GM18873 (cell line): ENCODE measurements around the gene AKAP6.

ENCODE experiments used
- ATAC-seq: cut with Tn5 transposase; IDR thresholded peaks from one replicate; pipeline ENCODE4 v1.9.1; 2021; ENCODE audit warnings: mild to moderate bottlenecking, moderate library complexity, moderate number of reproducible peaks; ENCODE audit not compliant: unreplicated experiment, low FRiP score

The AKAP6 gene

GRCh38 chr14:32331206-32331605 is 2.1 kb downstream of the AKAP6 start:
- ATAC-seq = no peak

GRCh38 chr14:32332415-32333316 is 3.6 kb downstream of the AKAP6 start:
- ATAC-seq = no peak

GRCh38 chr14:32336702-32337101 is 7.6 kb downstream of the AKAP6 start:
- no peak for ATAC-seq

- ATAC-seq = no peak
These were observed 8.7 kb downstream of the AKAP6 start for GRCh38 chr14:32337759-32338158.

- no peak for ATAC-seq
These were observed 10.1 kb downstream of the AKAP6 start for GRCh38 chr14:32339188-32339587.

DNA sequence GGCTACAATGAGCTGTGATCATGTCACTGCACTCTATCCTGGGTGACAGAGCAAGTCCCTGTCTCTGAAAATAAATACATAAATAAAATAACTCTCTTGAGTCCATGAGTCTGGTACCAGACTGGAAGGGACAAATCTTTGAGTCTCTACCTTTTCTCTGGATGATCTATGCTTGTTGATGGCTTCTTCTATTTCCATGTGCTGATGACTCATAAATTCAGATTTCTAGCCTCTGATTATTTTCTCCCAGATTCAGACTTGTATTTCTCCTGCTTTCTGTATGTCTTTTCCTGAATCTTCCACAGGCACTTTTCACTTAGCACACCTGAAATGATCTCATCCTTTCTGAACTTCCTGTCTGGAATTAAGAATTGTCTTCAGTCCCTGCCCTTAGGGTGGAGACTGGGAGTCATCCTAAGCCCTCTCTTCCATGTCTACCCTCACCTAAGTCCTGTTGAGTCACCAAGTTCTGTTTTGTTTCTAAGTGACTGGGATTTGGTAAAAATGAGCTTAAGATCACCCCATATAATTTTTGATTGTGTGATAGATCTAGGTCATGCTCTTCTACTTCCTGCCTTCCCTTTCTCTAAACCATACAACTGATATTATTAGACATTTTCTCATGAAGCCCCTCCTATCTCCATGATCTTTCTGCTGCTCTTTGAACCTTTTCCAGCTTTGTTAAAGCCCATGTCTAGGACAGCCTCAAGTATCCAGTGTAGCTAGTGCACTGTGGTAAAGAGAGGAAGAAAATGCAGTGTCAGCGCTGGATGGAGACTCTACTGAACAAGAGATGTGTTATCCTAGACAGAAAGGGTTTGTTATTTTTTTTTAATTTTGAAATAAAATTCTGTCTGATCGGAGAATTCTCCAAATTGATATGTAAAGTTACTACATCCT is 13.1 kb downstream of the AKAP6 start:
- no peak for ATAC-seq

GRCh38 chr14:32342847-32343194 is 13.7 kb downstream of the AKAP6 start:
- no peak for ATAC-seq

GRCh38 chr14:32343926-32344430 is 14.9 kb downstream of the AKAP6 start:
- no peak for ATAC-seq

DNA sequence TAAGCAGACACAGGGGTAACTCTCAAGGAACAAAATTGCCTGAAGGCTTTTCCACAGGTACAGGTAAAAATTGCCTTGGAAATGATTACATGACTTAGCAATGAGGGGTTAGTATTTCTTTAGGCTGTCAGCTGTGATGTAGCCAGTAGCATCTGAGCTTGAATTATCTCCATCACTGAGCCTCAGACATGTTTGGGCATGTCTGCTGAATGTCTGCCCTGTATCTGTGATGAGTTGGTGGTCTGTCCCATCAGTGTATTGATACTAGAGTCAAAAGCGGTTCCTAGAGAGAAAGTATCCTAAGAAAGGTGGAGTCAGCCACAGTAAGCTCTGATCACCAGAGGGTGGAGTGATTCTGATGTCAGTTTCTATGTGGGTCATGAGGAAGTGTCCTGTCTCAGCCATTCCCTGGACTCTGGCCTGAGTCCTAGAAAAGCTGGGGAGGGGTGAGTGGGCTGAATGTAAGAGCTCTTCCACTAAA is 16.3 kb downstream of the AKAP6 start:
- no peak for ATAC-seq

DNA sequence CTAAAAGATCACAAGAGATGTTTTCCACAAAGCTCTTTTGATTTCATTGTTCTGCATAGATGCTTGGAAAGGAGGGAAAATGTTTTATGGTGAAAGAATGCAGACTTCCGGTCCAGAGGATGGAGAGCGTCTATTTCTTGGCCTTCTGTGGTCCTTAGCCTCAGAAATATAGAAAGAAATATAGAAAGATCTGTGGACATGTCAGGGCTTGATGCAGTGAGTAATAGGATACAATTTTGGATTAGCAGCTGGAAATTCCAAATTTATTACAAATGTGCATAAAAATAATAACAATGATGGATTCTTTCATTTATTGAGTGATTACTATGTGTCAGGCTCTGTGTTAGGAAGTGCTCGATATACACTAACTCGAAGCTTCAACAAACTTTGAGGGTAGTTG is 20.2 kb downstream of the AKAP6 start:
- ATAC-seq = no peak

DNA sequence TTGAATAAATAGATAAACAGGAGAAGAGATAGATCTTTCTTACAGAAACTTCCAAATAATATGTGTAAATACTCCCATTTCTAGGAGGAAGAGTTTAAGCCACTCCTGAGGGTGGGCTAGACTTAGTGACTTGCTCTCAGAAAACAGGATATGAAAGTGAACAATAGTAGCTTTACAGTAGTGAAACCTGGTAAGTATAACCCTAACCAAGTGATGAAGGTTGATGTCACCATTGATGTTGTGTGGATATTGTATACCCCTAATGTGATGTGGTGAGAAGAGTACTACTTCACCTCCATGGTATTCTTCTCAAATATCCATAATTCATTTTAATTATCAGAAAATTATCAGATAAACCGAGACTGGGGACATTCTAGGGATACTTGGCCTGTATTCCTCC is 20.9 kb downstream of the AKAP6 start:
- ATAC-seq = peak; percentile 97

- ATAC-seq = no peak
These were observed 23.5 kb downstream of the AKAP6 start for GRCh38 chr14:32352631-32353030.

- ATAC-seq = no peak
These were observed 25.6 kb downstream of the AKAP6 start for GRCh38 chr14:32354716-32355115.

- no peak for ATAC-seq
These were observed 29.7 kb downstream of the AKAP6 start for GRCh38 chr14:32358781-32359180.

GRCh38 chr14:32361674-32362073 is 32.6 kb downstream of the AKAP6 start:
- ATAC-seq = no peak

DNA sequence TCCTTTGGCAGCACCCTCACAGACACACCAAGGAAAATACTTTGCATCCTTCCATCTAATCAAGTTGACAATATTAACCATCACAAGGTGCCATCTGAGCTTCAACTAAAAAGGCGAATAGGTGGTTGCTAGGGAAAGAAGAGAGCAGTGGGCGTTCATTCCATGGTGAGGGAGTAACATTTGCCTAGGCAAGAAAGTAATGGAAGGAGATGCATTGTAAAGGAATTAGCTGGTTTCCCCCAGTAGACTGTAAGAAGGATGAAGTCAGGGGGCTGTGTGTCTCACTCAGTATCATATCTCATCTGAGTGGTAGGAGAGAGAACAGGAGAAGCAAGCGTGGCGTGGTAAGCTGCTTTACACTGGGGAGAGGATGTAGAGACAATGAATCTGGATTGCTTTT is 34.7 kb downstream of the AKAP6 start:
- no peak for ATAC-seq

GRCh38 chr14:32364941-32365340 is 35.8 kb downstream of the AKAP6 start:
- ATAC-seq = no peak

GRCh38 chr14:32366256-32366879 is 37.3 kb downstream of the AKAP6 start:
- ATAC-seq = no peak

GRCh38 chr14:32366986-32367385 is 37.9 kb downstream of the AKAP6 start:
- ATAC-seq = no peak

DNA sequence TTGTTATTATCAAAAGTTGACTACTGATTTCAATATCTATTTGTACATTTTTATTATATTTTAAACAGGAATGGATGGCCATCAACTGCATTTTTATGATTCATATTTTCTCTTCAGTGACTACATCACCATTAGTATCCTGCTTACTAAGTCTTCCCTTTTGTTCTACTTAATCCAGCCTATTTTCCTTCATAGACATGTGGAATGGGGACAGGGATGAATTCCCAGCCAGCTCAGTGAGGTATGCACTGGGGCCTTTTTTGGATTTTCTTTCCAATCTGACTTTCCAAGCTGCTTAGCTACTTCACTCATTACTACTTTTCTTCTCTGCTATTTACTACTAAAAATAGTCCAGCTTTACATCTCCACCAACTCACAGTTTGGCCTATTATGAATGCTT is 38.4 kb downstream of the AKAP6 start:
- no peak for ATAC-seq

- no peak for ATAC-seq
These were observed 39.0 kb downstream of the AKAP6 start for GRCh38 chr14:32368107-32368506.
